Measurements from ENCODE around the gene DDAH1. TPM values are rescaled to one million over a fixed set of nuclear protein-coding genes. Genes with fewer than 3 reads are reported as not detected.

Gene DDAH1
- total and polyA plus RNA-seq, 2 of the 8 experiments (the other 6 are each of a cell fraction or from before 2014, with no cell fraction given): 22.8 to 54.5 TPM

DNA sequence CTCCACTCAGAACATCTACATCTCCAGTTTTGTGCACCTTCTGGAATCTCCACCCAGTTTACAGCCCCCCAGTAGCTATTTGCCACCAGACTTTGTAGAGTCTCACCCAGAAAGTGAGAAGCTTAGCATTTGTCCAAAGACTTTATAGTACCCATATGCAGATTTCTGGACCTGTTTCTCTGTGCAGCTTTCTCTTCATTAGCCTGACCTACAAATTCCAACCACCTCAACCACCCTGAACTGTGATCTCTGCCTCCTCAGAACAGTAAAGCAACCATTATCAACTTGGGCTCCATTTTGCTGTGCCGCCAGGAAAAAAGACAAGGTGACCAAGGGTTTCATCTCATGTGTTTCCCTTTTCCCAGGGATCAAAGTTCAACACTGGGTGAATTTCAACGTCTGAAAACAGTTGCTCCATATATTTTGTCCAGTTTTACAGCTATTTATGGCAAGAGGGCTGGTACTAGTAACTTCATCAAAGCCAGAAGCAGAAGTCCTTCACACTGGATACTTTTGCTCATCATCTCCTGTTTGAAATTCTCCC, 36.5 kb upstream of the DDAH1 start:
- Histone ChIP-seq H3K9me3 (ENCODE audit: insufficient read depth in 2 of 2, low read depth in 1 of 2, low read length in 1 of 2) (no peaks in the 10 kb centered on the region), H3K14ac (ENCODE audit: insufficient read length) (no peak overlapping the region), H3K4ac (replicated peaks; ENCODE audit: insufficient read length, low read depth, low read length) (no peak overlapping the region), H2BK120ac (replicated peaks; ENCODE audit: low read depth, low read length) (no peak overlapping the region), H3K27ac (ENCODE audit: low read depth, low read length) (no peak overlapping the region), H3K23me2 (ENCODE audit: low read depth, low read length) (no peaks in the 10 kb centered on the region), H4K91ac (replicated peaks; ENCODE audit: insufficient read length, low read length) (no peak overlapping the region), H3K4me1 (replicated peaks in 1 of 4; ENCODE audit: control insufficient read depth in 3 of 4, insufficient read depth in 4 of 4, low read length in 3 of 4) (no peaks in the 10 kb centered on the region), H2BK20ac (ENCODE audit: low read length) (no peak overlapping the region), H2AFZ (ENCODE audit: low read length) (no peak overlapping the region), H2BK12ac (ENCODE audit: low read depth, low read length) (no peak overlapping the region), H2AK5ac (ENCODE audit: low read depth, low read length) (no peak overlapping the region), H3K27me3 (replicated peaks in 1 of 4; ENCODE audit: control insufficient read depth in 3 of 4, extremely low read depth in 1 of 4, insufficient read depth in 3 of 4, low read length in 3 of 4) (peaks cover 0 to 2% (median 0%) of the 10 kb centered on the region in 4 experiments; a peak in 1 of 7 replicates), H4K8ac (ENCODE audit: extremely low read depth, insufficient read depth, low read length) (no peak overlapping the region), H3K79me2 (ENCODE audit: control insufficient read depth in 1 of 2, insufficient read depth in 2 of 2, low read length in 2 of 2) (no peaks in the 10 kb centered on the region), H3K79me1 (ENCODE audit: low read depth, low read length) (no peaks in the 10 kb centered on the region), H3K23ac (ENCODE audit: insufficient read length) (no peak overlapping the region), H3K4me2 (ENCODE audit: insufficient read depth in 1 of 2, low read depth in 2 of 2, low read length in 2 of 2) (no peak overlapping the region), H3K4me3 (ENCODE audit: extremely low read depth in 1 of 4, insufficient read depth in 2 of 4, low read depth in 3 of 4, low read length in 4 of 4) (no peak overlapping the region), H3K9ac (replicated peaks in 1 of 4; ENCODE audit: extremely low read depth in 1 of 4, low read depth in 3 of 4, low read length in 3 of 4) (no peak overlapping the region), H3K18ac (ENCODE audit: extremely low read depth, low read length) (no peak overlapping the region), H4K5ac (ENCODE audit: insufficient read length, low read depth, low read length) (no peak overlapping the region), H3K36me3 (ENCODE audit: control insufficient read depth in 2 of 4, insufficient read depth in 4 of 4, low read length in 3 of 4) (no peaks in the 10 kb centered on the region), H3K56ac (replicated peaks; ENCODE audit: insufficient read length, low read depth, low read length) (no peak overlapping the region), H2BK5ac (ENCODE audit: low read depth, low read length) (no peak overlapping the region), H4K20me1 (replicated peaks in 1 of 2; ENCODE audit: control insufficient read depth in 1 of 2, insufficient read depth in 2 of 2, low read length in 2 of 2) (no peaks in the 10 kb centered on the region), H2BK15ac (ENCODE audit: low read length) (no peak overlapping the region)
- no peak for DNase-seq (ENCODE audit: low read depth in 1 of 2, low spot score in 2 of 2)
- WGBS, 2 experiments (ENCODE audit: extremely low coverage in 1 of 2, insufficient coverage in 1 of 2, insufficient read length in 1 of 2, insufficient replicate concordance in 2 of 2, low coverage in 1 of 2, low lambda C conversion rate in 2 of 2, missing lambda C conversion rate in 1 of 2): 82% methylated on average over 2 of the region's 2 CpGs; no CpG with 5 or more reads in 1 of the 2 experiments
- ChIA-PET CTCF (ENCODE audit: partially characterized antibody) (interaction anchor here (1.1 to 3.0 kb wide), 6 partner anchors 17 to 193 kb away, joined by 3 to 15 read pairs (median 4); partner anchors contain the start of gene DDAH1), POLR2A (ENCODE audit: partially characterized antibody) (interaction anchor here (0.7 kb wide), 1 partner anchor 1607 kb away, joined by 3 read pairs; no protein-coding TSS in a partner anchor)
- no peak for TF ChIP-seq SUZ12 (IDR thresholded peaks at IDR 0.05; ENCODE audit: low read length)
- no peak for FAIRE-seq
